Prostate gland (tissue), 2 donors: ENCODE measurements around the gene CEP70.

ENCODE experiments used
- POLR2A ChIP-seq: fragments of 450-650 bp; IDR thresholded peaks from one replicate; pipeline ENCODE4 v1.6.1; 2016; ENCODE audit warnings: antibody characterized with exemption, mild to moderate bottlenecking
- POLR2AphosphoS5 ChIP-seq: sonication (generic); formaldehyde crosslinking; IDR thresholded peaks from one replicate; pipeline ENCODE4 v1.6.1; 2017; ENCODE audit warnings: antibody characterized with exemption
- TF ChIP-seq, protein P1 (sequence below), 4 experiments: fragments of 200-600 bp in 2 of 4; fragments of 450-650 bp in 2 of 4; sonication (generic) in 2 of 4; IDR thresholded peaks; 1 replicate in 3 of 4; 2 replicates in 1 of 4; pipeline ENCODE4 v1.5.1; 2016 to 2019; ENCODE audit warnings: antibody characterized with exemption in 4 of 4, mild to moderate bottlenecking in 2 of 4, moderate library complexity in 2 of 4

GRCh38 chr3:138593488-138594149, 441 bp downstream of the CEP70 start:
- TF ChIP-seq, protein P1, sequence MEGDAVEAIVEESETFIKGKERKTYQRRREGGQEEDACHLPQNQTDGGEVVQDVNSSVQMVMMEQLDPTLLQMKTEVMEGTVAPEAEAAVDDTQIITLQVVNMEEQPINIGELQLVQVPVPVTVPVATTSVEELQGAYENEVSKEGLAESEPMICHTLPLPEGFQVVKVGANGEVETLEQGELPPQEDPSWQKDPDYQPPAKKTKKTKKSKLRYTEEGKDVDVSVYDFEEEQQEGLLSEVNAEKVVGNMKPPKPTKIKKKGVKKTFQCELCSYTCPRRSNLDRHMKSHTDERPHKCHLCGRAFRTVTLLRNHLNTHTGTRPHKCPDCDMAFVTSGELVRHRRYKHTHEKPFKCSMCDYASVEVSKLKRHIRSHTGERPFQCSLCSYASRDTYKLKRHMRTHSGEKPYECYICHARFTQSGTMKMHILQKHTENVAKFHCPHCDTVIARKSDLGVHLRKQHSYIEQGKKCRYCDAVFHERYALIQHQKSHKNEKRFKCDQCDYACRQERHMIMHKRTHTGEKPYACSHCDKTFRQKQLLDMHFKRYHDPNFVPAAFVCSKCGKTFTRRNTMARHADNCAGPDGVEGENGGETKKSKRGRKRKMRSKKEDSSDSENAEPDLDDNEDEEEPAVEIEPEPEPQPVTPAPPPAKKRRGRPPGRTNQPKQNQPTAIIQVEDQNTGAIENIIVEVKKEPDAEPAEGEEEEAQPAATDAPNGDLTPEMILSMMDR (IDR thresholded peaks at IDR 0.05) = no peak
- TF ChIP-seq POLR2AphosphoS5 (no peak), POLR2A (no peak)
